ENCODE data around the gene SHC2. TPM values are rescaled to one million over a fixed set of nuclear protein-coding genes. Genes with fewer than 3 reads are reported as not detected.

Gene SHC2
- total RNA-seq, 1 experiment from 2014 or later, result 1.1 TPM

GRCh38 chr19:439167-439900 lies 21.5 kb downstream of the SHC2 start:
- CTCF ChIA-PET, result no interaction called here
- DNase-seq (ENCODE audit: low spot score), result no peak
- H3K27me3 ChIP-seq (replicated peaks; ENCODE audit: insufficient read depth, low read depth, low read length, poor library complexity), result no peaks in the 10 kb centered on the region
- TF ChIP-seq EZH2 (IDR thresholded peaks at IDR 0.05; ENCODE audit: borderline replicate concordance, low read depth, low read length, poor library complexity, severe bottlenecking) (no peak), CTCF (conservative IDR thresholded peaks at IDR 0.05; ENCODE audit: low read depth, low read length) (no peak)
- intact Hi-C loops (cut with micrococcal nuclease; ENCODE audit: unreplicated experiment), result no loop called here
- POLR2A ChIA-PET (ENCODE audit: low non-redundant PET), result no interaction called here
- no peaks in the 10 kb centered on the region for H3K36me3 ChIP-seq (ENCODE audit: insufficient read depth, low read length, poor library complexity, severe bottlenecking)
- no peaks in the 10 kb centered on the region for H3K4me1 ChIP-seq (ENCODE audit: insufficient read depth, low read length, poor library complexity, severe bottlenecking)
- H3K4me3 ChIP-seq (ENCODE audit: low read depth, low read length, poor library complexity, severe bottlenecking), result no peak overlapping the region
- H3K27ac ChIP-seq (ENCODE audit: low read depth, low read length, poor library complexity, severe bottlenecking), result no peak overlapping the region
- H3K9me3 ChIP-seq (ENCODE audit: low read depth, low read length, poor library complexity, severe bottlenecking), result no peaks in the 10 kb centered on the region
- BruUV-seq (replicated peaks), result no TSS peak

- no peaks in the 10 kb centered on the region for H3K4me1 ChIP-seq (ENCODE audit: insufficient read depth, low read length, poor library complexity, severe bottlenecking)
- no peak overlapping the region for H3K4me3 ChIP-seq (ENCODE audit: low read depth, low read length, poor library complexity, severe bottlenecking)
- H3K27ac ChIP-seq (ENCODE audit: low read depth, low read length, poor library complexity, severe bottlenecking), result no peak overlapping the region
- no peaks in the 10 kb centered on the region for H3K27me3 ChIP-seq (replicated peaks; ENCODE audit: insufficient read depth, low read depth, low read length, poor library complexity)
- CTCF ChIA-PET, result no interaction called here
- POLR2A ChIA-PET (ENCODE audit: low non-redundant PET), result no interaction called here
- intact Hi-C loops (cut with micrococcal nuclease; ENCODE audit: unreplicated experiment), result no loop called here
- H3K9me3 ChIP-seq (ENCODE audit: low read depth, low read length, poor library complexity, severe bottlenecking), result no peaks in the 10 kb centered on the region
- no peak for DNase-seq (ENCODE audit: low spot score)
- no peaks in the 10 kb centered on the region for H3K36me3 ChIP-seq (ENCODE audit: insufficient read depth, low read length, poor library complexity, severe bottlenecking)
- no TSS peak for BruUV-seq (replicated peaks)
- TF ChIP-seq EZH2 (IDR thresholded peaks at IDR 0.05; ENCODE audit: borderline replicate concordance, low read depth, low read length, poor library complexity, severe bottlenecking) (no peak), CTCF (conservative IDR thresholded peaks at IDR 0.05; ENCODE audit: low read depth, low read length) (no peak)
Observed at GRCh38 chr19:438416-438958, 22.3 kb downstream of the SHC2 start.

GRCh38 chr19:437041-437440 lies 23.8 kb downstream of the SHC2 start:
- no TSS peak for BruUV-seq (replicated peaks)
- ChIA-PET CTCF (no interaction called here), POLR2A (ENCODE audit: low non-redundant PET) (no interaction called here)
- H3K9me3 ChIP-seq (ENCODE audit: low read depth, low read length, poor library complexity, severe bottlenecking), result no peaks in the 10 kb centered on the region
- no peak overlapping the region for H3K4me3 ChIP-seq (ENCODE audit: low read depth, low read length, poor library complexity, severe bottlenecking)
- no peak for TF ChIP-seq CTCF (conservative IDR thresholded peaks at IDR 0.05; ENCODE audit: low read depth, low read length)
- no peak for TF ChIP-seq EZH2 (IDR thresholded peaks at IDR 0.05; ENCODE audit: borderline replicate concordance, low read depth, low read length, poor library complexity, severe bottlenecking)
- no peaks in the 10 kb centered on the region for H3K36me3 ChIP-seq (ENCODE audit: insufficient read depth, low read length, poor library complexity, severe bottlenecking)
- no peak for DNase-seq (ENCODE audit: low spot score)
- H3K4me1 ChIP-seq (ENCODE audit: insufficient read depth, low read length, poor library complexity, severe bottlenecking), result no peaks in the 10 kb centered on the region
- H3K27me3 ChIP-seq (replicated peaks; ENCODE audit: insufficient read depth, low read depth, low read length, poor library complexity), result no peaks in the 10 kb centered on the region
- no peak overlapping the region for H3K27ac ChIP-seq (ENCODE audit: low read depth, low read length, poor library complexity, severe bottlenecking)
- intact Hi-C loops (cut with micrococcal nuclease; ENCODE audit: unreplicated experiment), result no loop called here
